Muscle of arm (tissue), 14 donors: ENCODE results near the gene ACTRT1. TPM values are rescaled to one million over a fixed set of nuclear protein-coding genes. Genes with fewer than 3 reads are reported as not detected.

Source experiments
- DNase-seq: peaks from one replicate; pipeline ENCODE4 v3.0.0-alpha.2; 2013
- long read RNA-seq, 11 donors: transcript quantifications; one replicate each; lab custom pipeline, GENCODE V29; 2026
- polyA plus RNA-seq, 12 donors: library from polyadenylated mRNA; unstranded; fragments of 120-200 nt; gene quantifications; one replicate each; pipeline ENCODE4 v1.2.1, GENCODE V29; 2013; ENCODE audit not compliant: insufficient read length in 12 of 12

ACTRT1 gene
- polyA plus RNA-seq: not detected
- long read RNA-seq, donor 1: 0 reads
- long read RNA-seq, donor 2: 0 reads
- long read RNA-seq, donor 3: 0 reads
- long read RNA-seq, donor 4: 0 reads
- long read RNA-seq, donor 5: 0 reads
- long read RNA-seq, donor 6: 0 reads
- long read RNA-seq, donor 7: 0 reads
- long read RNA-seq, donor 8: 0 reads
- long read RNA-seq, donor 9: 0 reads
- long read RNA-seq, donor 10: 0 reads
- long read RNA-seq, donor 11: 0 reads

DNA sequence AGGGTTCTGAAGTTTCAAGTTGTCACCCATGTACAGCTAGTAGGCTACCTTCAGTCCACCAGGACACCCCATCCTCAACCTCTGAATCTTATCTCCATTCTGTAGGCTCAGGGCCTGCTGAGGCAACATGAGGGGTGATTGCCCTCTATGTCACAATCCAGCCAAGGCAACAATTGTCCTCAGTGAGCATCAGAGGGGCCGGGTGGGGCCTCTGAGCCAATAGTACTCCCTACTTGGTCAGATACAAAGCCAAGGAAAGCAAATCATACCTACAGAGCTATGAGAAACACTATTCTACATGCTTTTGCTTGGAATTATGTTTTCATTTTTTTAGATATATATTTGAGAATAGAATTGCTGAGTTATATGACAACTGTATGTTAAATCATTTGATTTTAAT, at the start of gene ACTRT1:
ACTRT1 (minus strand) TSS at position 101 of the 400 bp plus-strand sequence. CDS start 197 bp downstream, outside the sequence.
- no peak for DNase-seq

DNA sequence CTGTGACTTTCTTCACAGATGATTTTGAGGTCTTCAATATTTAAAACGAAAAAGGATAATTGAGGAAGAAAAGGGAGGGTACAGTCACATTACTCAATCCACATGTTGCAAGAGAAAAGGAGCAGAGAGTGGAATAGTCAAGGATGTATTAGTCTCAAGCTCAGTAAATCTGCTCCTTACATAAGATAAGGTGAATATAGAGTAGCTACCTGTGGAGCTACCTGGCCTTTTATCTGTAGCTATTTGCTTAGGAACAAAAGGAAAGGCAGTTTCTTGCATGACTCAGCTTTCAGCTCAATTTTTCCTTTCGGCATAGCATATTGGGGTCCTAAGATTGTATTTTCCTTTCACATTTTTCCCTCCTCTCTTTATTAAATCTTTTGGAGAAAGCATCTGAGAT, 26.3 kb upstream of the ACTRT1 start:
- DNase-seq: no peak

DNA sequence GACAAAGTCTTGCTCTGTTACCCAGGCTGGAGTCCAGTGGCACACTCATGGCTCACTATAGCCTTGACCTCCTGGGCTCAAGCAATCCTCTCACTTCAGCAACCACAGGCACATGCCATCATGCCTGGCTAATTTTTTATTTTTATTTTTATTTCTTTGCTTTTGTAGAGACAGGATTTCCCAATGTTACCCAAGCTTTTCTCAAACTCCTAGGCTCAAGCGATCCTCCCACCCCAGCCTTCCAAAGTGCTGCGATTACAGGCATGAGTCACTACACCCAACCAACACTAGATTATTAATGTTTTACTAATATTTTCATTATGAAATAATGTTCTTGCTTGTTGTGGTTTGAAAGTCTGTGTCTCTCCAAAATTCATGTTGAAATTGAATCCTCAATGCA, 5.2 kb upstream of the ACTRT1 start:
- DNase-seq: no peak

DNA sequence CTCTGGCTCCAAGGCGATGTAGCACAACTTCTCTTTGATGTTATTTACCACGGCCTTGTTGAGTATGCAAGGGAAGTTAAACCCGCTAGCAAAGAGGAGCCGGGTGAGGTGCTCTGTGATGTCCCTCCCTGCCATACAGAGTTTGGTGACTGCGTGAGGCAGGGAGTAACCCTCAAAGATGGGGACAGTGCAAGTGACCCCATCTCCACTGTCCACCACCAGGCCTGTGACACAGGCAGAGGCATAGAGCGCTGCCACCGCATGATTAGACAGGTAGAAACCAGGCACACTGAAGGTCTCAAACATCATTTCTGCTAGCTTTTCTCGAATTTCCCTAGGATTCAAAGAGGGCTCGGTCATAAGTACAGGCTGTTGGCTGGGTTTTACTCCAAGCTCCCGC, 677 bp downstream of the ACTRT1 start:
- DNase-seq: no peak

DNA sequence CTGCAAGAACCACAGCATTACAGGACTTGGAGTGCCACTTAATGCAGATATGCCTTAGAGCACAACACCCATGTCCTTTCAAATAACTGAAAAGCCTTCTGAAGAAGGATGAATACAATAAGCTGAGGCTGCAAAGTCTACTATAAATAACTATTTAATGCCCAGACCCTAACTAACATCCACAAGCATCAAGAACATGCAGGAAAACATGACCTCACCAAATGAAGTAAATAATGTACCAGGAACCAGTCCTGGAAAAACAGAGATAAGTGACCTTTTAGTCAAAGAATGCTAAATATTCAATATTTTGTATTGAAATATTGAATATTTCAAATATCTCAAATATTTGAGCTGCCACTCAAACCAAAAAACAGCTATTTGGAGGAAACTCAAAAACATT, 16.9 kb downstream of the ACTRT1 start:
- no peak for DNase-seq

DNA sequence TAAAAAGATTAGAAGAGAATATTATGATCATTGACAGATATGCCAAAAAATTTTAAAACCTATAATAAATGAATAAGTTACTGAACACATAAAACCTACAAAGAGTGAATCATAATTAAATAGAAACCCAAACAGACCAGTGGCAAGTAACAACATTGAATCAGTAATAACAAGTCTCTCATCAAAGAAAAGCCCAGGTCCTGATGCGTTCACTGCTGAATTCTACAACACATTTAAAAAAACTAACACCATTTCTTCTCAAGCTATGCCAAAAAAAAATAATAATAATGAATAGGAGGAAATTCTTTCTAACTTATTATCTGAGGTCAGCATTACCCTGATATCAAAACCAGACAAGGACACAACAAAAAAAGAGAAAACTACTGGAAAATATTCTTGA, 30.6 kb downstream of the ACTRT1 start:
- no peak for DNase-seq

DNA sequence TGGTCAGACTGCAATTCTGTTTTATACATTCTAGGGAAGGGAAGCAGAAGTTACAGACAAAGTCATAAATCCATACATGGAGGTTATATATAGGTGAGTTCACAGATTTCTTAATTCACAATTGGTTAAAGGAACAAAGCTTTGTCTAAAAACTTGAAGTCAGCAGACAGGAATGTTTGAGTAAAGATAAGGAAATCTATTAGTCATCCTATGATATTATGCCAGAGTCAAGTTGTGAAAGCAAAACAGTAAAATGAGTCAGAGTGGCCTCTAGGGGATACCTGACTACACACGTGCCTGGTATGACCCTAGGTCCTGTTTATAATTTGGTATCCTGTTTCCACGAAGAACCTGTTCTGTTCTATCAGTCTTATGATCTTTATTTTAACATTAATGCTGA, 31.5 kb downstream of the ACTRT1 start:
- DNase-seq: no peak

DNA sequence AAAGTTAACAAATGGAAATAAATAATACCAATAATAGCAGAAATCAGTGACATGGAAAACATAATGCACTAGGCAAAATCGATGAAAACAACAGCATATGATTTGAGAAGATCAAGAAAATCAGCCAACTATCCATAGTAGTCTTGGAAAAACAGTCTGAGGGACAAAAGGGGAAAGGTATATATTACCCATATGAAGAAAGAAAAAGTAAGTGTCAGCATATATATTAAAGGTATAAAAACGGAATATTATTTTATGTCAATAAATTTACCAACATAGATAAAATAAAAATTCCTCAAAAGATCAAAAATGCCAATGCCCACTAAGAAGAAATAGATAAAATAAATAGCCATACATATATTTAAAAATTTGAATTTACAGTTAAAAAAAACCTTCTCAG, 33.0 kb downstream of the ACTRT1 start:
- no peak for DNase-seq

DNA sequence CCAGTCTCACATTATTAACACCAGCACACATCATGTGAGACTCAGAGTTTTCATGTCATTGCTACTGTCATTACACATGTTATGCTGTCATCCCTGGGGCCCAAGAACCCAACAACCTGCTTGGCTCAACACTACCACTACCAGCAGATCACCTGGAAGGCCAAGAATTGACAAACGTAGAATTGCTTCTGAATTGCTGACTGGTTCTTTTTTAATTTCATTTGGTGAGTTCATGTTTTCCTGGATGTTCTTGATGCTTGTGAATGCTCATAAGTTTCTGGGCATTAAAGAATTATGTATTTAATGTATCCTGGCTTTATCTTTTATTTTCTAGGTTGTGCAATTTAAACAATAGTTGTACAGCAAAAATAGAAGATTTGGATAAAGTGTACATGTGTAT, 40.2 kb downstream of the ACTRT1 start:
- no peak for DNase-seq

DNA sequence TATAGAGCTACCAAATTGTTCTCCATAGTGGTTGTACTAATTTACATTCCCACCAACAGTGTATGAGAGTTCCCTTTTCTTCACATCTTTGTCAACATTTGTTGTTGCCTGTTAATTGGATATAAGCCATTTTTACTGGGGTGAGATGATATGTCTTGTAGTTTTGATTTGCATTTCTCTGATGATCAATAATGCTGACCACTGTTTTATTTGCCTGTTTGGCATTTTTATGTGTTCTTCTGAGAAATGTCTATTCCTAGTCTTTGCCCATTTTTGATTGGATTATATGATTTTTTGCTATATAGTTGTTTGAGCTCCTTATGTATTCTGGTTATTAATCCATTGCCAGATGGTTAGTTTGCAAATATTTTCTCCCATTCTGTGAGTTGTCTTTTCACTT, 44.3 kb downstream of the ACTRT1 start:
- DNase-seq: no peak
